HepG2 (cell line): ENCODE measurements around the gene THOC2. TPM values are rescaled to one million over a fixed set of nuclear protein-coding genes. Genes with fewer than 3 reads are reported as not detected.

Experiments
- CREB1 ChIP-seq, 2 experiments: fragments of 450-650 bp in 1 of 2; IDR thresholded peaks; 2 replicates each; pipeline ENCODE4 v1.6.1; 2016 to 2017; ENCODE audit warnings: control low read depth in 1 of 2, mild to moderate bottlenecking in 1 of 2, missing compliant biosample characterization in 1 of 2, missing genetic modification characterization in 1 of 2
- IRX3 ChIP-seq: sonication (generic); formaldehyde crosslinking; IDR thresholded peaks from 2 replicates; pipeline ENCODE4 v1.8.1; 2023; ENCODE audit warnings: mild to moderate bottlenecking, low read depth, missing genetic modification reagents, borderline replicate concordance
- MAFG ChIP-seq: sonication (generic); formaldehyde crosslinking; IDR thresholded peaks from 2 replicates; pipeline ENCODE4 v1.5.1; 2020; ENCODE audit warnings: mild to moderate bottlenecking, missing genetic modification reagents
- MAZ ChIP-seq, 2 experiments: sonication (generic) in 1 of 2; formaldehyde crosslinking in 1 of 2; IDR thresholded peaks; 2 replicates each; pipeline versions ENCODE4 v1.5.0 to v1.6.1; 2012 to 2020; ENCODE audit warnings: low read depth in 2 of 2, mild to moderate bottlenecking in 2 of 2, borderline replicate concordance in 1 of 2, improper control_type of control experiment in 1 of 2, low read length in 1 of 2, missing genetic modification reagents in 1 of 2, moderate library complexity in 1 of 2
- POLR2AphosphoS5 ChIP-seq: IDR thresholded peaks from 2 replicates; pipeline ENCODE4 v1.6.1; 2012; ENCODE audit warnings: low read depth, low read length
- RFXAP ChIP-seq: sonication (generic); formaldehyde crosslinking; IDR thresholded peaks from 2 replicates; pipeline ENCODE4 v1.4.0; 2020; ENCODE audit warnings: missing genetic modification reagents, borderline replicate concordance
- TAF1 ChIP-seq: sonication (generic); formaldehyde crosslinking; IDR thresholded peaks from 2 replicates; pipeline ENCODE4 v1.4.0; 2020; ENCODE audit warnings: missing genetic modification reagents
- TCF7 ChIP-seq: sonication (generic); IDR thresholded peaks from 2 replicates; pipeline ENCODE4 v1.6.1; 2016; ENCODE audit warnings: antibody characterized with exemption, low read depth
- ZFP62 ChIP-seq: sonication (generic); formaldehyde crosslinking; IDR thresholded peaks from 2 replicates; pipeline ENCODE4 v1.4.0; 2020; ENCODE audit warnings: missing genetic modification reagents
- ZFYVE20 ChIP-seq: sonication (generic); formaldehyde crosslinking; IDR thresholded peaks from 2 replicates; pipeline ENCODE4 v1.8.0; 2023; ENCODE audit warnings: low read depth, mild to moderate bottlenecking, moderate library complexity, missing genetic modification reagents, borderline replicate concordance
- ZNF143 ChIP-seq: sonication (generic); formaldehyde crosslinking; IDR thresholded peaks from 2 replicates; pipeline ENCODE4 v1.4.0; 2020; ENCODE audit warnings: missing genetic modification reagents
- ZNF263 ChIP-seq: sonication (generic); formaldehyde crosslinking; IDR thresholded peaks from 2 replicates; pipeline ENCODE4 v1.4.0; 2020; ENCODE audit warnings: missing genetic modification reagents
- ZNF354B ChIP-seq: sonication (generic); formaldehyde crosslinking; IDR thresholded peaks from 2 replicates; pipeline ENCODE4 v1.8.0; 2022; ENCODE audit warnings: mild to moderate bottlenecking, missing genetic modification reagents
- ZNF468 ChIP-seq: sonication (generic); formaldehyde crosslinking; IDR thresholded peaks from 2 replicates; pipeline ENCODE4 v1.8.0; 2022; ENCODE audit warnings: mild to moderate bottlenecking, moderate library complexity, missing genetic modification reagents
- ZNF530 ChIP-seq: sonication (generic); formaldehyde crosslinking; IDR thresholded peaks from 2 replicates; pipeline ENCODE4 v1.5.0; 2020; ENCODE audit warnings: low read depth, mild to moderate bottlenecking, missing genetic modification reagents
- ZNF546 ChIP-seq: sonication (generic); formaldehyde crosslinking; conservative IDR thresholded peaks from 2 replicates; pipeline ENCODE4 v1.8.1; 2023; ENCODE audit warnings: mild to moderate bottlenecking, missing genetic modification reagents
- ZNF558 ChIP-seq: sonication (generic); formaldehyde crosslinking; IDR thresholded peaks from 2 replicates; pipeline ENCODE4 v1.9.0; 2022; ENCODE audit warnings: mild to moderate bottlenecking, missing genetic modification reagents, borderline replicate concordance
- ZNF75D ChIP-seq: sonication (generic); formaldehyde crosslinking; IDR thresholded peaks from 2 replicates; pipeline ENCODE4 v1.8.1; 2023; ENCODE audit warnings: missing genetic modification reagents, mild to moderate bottlenecking, borderline replicate concordance
- ZSCAN21 ChIP-seq: sonication (generic); formaldehyde crosslinking; IDR thresholded peaks from 2 replicates; pipeline ENCODE4 v1.8.0; 2022; ENCODE audit warnings: mild to moderate bottlenecking, missing genetic modification reagents, moderate library complexity, borderline replicate concordance
- polyA plus RNA-seq, 8 experiments: library from polyadenylated mRNA; depleted of rRNA in 3 of 8; stranded (reverse) in 7 of 8; unstranded in 1 of 8; fragments of >200 nt; fragmentation: Illumina TruSeq in 4 of 8; extraction: Trizol in 4 of 8; gene quantifications; 2 replicates each; pipeline versions ENCODE4 v1.2.1 to v1.2.3, GENCODE V29; 2011 to 2016; ENCODE audit warnings: low read depth in 4 of 8, missing spikeins in 1 of 8, mixed read lengths in 1 of 8; ENCODE audit not compliant: insufficient read depth in 1 of 8
- total RNA-seq, 5 experiments: library from RNA; depleted of rRNA; stranded (reverse); fragments of >200 nt; fragmentation: Illumina TruSeq; extraction: Trizol; gene quantifications; 2 replicates each; pipeline ENCODE4 v1.2.3, GENCODE V29; 2016; ENCODE audit warnings: low read depth in 1 of 5
- TF ChIP-seq, protein P1 (sequence below): sonication (generic); formaldehyde crosslinking; IDR thresholded peaks from 2 replicates; pipeline ENCODE4 v1.4.0; 2020; ENCODE audit warnings: missing genetic modification reagents
- TF ChIP-seq, protein P2 (sequence below): sonication (generic); formaldehyde crosslinking; IDR thresholded peaks from 2 replicates; pipeline ENCODE4 v1.4.0; 2020; ENCODE audit warnings: mild to moderate bottlenecking, missing genetic modification reagents
- TF ChIP-seq, protein P3 (sequence below): sonication (generic); formaldehyde crosslinking; conservative IDR thresholded peaks from 2 replicates; pipeline ENCODE4 v1.8.0; 2022; ENCODE audit warnings: low read depth, missing genetic modification reagents

THOC2 gene
- total and polyA plus RNA-seq, 2 of the 13 experiments (the other 11 are each of a cell fraction or from before 2014, with no cell fraction given) = 87.1 to 101 TPM

DNA sequence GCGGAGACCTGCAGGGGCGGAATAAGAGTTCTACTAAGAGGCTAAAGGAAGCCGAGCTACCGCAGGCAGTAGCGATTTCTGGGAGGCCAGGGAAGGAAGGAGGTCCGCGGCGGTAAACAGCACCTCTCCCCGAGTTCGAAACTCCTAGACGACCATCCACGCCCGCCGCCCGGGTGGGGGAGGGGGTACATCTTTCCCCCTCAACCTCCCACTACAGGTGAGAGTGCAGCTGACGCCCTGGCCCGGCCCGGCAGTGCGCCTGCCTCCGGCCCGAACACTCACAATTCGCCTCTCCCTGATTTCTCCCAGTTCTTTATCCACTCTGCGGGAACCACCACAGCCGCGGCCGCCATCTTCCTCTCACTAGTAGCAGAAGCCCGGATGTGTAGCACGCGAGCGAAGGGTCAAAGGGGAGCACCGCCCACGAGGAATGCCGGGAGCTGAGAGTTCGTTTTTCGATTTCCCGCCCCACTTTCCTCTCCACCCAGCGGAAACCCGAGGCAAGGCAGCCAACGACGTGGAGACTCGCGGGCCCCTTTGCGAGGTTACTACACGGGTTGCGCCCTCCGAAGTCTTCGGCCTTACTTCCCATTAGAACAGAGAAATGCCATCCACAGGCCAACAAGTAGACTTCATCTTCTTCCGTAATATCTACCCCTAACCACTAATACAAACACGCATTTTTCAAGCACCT lies at the start of gene THOC2 (continued):
- TF ChIP-seq, protein P1, sequence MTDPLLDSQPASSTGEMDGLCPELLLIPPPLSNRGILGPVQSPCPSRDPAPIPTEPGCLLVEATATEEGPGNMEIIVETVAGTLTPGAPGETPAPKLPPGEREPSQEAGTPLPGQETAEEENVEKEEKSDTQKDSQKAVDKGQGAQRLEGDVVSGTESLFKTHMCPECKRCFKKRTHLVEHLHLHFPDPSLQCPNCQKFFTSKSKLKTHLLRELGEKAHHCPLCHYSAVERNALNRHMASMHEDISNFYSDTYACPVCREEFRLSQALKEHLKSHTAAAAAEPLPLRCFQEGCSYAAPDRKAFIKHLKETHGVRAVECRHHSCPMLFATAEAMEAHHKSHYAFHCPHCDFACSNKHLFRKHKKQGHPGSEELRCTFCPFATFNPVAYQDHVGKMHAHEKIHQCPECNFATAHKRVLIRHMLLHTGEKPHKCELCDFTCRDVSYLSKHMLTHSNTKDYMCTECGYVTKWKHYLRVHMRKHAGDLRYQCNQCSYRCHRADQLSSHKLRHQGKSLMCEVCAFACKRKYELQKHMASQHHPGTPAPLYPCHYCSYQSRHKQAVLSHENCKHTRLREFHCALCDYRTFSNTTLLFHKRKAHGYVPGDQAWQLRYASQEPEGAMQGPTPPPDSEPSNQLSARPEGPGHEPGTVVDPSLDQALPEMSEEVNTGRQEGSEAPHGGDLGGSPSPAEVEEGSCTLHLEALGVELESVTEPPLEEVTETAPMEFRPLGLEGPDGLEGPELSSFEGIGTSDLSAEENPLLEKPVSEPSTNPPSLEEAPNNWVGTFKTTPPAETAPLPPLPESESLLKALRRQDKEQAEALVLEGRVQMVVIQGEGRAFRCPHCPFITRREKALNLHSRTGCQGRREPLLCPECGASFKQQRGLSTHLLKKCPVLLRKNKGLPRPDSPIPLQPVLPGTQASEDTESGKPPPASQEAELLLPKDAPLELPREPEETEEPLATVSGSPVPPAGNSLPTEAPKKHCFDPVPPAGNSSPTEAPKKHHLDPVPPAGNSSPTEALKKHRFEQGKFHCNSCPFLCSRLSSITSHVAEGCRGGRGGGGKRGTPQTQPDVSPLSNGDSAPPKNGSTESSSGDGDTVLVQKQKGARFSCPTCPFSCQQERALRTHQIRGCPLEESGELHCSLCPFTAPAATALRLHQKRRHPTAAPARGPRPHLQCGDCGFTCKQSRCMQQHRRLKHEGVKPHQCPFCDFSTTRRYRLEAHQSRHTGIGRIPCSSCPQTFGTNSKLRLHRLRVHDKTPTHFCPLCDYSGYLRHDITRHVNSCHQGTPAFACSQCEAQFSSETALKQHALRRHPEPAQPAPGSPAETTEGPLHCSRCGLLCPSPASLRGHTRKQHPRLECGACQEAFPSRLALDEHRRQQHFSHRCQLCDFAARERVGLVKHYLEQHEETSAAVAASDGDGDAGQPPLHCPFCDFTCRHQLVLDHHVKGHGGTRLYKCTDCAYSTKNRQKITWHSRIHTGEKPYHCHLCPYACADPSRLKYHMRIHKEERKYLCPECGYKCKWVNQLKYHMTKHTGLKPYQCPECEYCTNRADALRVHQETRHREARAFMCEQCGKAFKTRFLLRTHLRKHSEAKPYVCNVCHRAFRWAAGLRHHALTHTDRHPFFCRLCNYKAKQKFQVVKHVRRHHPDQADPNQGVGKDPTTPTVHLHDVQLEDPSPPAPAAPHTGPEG = 0 out of 2 replicates have a peak, but pooled peaks have one; percentile 40
- TF ChIP-seq ZFP62 (CRISPR knock-in tag) (no peak), ZNF263 (peak; percentile 41; the same call in 1 of the 2 replicates), ZNF143 (CRISPR knock-in tag) (peak; percentile 89), ZNF354B (CRISPR knock-in tag) (no peak), RFXAP (CRISPR knock-in tag) (peak; percentile 34; the same call in 1 of the 2 replicates), ZNF75D (CRISPR knock-in tag) (no peak), ZNF558 (CRISPR knock-in tag) (peak; percentile 64; the same call in 1 of the 2 replicates), MAFG (CRISPR knock-in tag) (no peak), TAF1 (CRISPR knock-in tag) (peak; percentile 70; the same call in 1 of the 2 replicates), TCF7 (no peak), ZSCAN21 (no peak), ZNF530 (CRISPR knock-in tag) (no peak), CREB1 (IDR thresholded peaks at IDR 0.05) (no peak), CREB1 (CRISPR knock-in tag; IDR thresholded peaks at IDR 0.05) (peak; percentile 46), MAZ (IDR thresholded peaks at IDR 0.05; ENCODE audit: borderline replicate concordance, low read depth, low read length) (no peak), MAZ (CRISPR knock-in tag; IDR thresholded peaks at IDR 0.05; ENCODE audit: low read depth) (no peak), ZNF468 (CRISPR knock-in tag) (no peak), ZNF546 (no peak), POLR2AphosphoS5 (peak; percentile 79), ZFYVE20 (no peak), IRX3 (CRISPR knock-in tag) (no peak)
- TF ChIP-seq, protein P2, sequence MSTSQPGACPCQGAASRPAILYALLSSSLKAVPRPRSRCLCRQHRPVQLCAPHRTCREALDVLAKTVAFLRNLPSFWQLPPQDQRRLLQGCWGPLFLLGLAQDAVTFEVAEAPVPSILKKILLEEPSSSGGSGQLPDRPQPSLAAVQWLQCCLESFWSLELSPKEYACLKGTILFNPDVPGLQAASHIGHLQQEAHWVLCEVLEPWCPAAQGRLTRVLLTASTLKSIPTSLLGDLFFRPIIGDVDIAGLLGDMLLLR (CRISPR knock-in tag) = no peak
- TF ChIP-seq, protein P3, sequence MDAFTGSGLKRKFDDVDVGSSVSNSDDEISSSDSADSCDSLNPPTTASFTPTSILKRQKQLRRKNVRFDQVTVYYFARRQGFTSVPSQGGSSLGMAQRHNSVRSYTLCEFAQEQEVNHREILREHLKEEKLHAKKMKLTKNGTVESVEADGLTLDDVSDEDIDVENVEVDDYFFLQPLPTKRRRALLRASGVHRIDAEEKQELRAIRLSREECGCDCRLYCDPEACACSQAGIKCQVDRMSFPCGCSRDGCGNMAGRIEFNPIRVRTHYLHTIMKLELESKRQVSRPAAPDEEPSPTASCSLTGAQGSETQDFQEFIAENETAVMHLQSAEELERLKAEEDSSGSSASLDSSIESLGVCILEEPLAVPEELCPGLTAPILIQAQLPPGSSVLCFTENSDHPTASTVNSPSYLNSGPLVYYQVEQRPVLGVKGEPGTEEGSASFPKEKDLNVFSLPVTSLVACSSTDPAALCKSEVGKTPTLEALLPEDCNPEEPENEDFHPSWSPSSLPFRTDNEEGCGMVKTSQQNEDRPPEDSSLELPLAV (CRISPR knock-in tag) = no peak
